ENCODE data around the gene TMEM184C.

TMEM184C gene

GRCh38 chr4:147617173-147617840 is at the start of gene TMEM184C:
Gene TMEM184C (plus strand): TSS chr4:147617397. CDS start chr4:147617957, 560 bp downstream.
- DNase-seq, result peak; percentile 96 to 98
- peak within 1 kb of the TSS; percentile 96 to 97 for H3K27ac Mint-ChIP-seq
- H3K4me3 Mint-ChIP-seq, result peak within 1 kb of the TSS; percentile 87 to 91
- H3K4me1 Mint-ChIP-seq, result peaks cover 27% of the 10 kb centered on the region
- peak; percentile 98 for ATAC-seq
- peaks cover 8% of the 10 kb centered on the region for H3K27me3 Mint-ChIP-seq
- no peaks in the 10 kb centered on the region for H3K9me3 Mint-ChIP-seq

DNA sequence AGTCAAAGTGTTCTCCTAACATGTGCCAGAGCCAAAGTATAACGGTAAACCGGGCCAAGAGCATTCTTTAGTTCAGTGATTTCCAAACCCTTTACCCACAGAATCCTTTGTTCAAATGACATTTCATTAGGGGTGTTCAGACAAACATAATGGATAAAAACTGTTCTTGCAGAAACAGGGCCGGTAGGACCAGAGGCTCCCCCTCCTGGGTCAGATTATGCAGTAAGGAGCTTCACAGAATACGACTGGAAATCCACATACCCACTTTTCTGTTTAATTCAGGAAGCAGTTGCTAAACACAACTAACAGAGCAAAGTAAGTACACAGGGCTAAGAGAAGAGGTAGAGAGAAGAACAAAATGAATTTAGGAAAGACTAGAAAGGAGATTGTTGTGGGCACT is 46.6 kb upstream of the TMEM184C start:
- ATAC-seq, result no peak

DNA sequence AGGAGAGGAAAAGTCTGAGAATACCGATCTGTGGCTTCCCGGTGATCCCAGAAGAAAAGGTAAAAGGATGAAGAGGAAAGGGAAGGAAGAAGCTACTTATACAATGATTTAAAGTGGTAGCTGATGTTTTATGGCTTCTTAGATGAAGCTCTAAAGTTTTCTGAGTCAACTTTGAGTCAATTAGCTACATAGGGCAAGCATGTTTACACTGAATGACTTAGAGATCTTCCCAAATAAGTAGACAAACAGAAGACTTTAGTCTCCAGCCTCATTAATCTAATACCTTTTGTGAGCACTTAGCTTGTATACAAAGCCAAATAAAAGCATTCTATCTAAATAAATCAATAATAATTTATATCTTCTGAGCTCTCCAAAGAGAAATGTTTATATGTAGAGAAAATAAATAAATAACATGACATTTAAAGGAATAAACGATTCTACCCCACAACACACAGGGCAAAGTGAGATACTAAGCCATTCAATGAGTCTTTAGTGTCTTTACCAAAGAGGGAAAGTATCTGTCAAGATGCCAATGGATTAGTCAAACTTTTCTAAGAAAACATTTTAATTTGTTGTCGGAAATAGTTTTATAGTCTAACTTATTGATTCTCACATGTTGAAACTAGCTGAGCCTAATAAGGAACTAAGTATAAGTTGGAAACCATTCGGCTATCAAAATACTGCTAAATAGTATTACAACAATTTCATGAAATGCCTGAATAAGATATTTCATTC is 46.0 kb upstream of the TMEM184C start:
- no peaks in the 10 kb centered on the region for H3K4me1 Mint-ChIP-seq
- peaks cover 10% of the 10 kb centered on the region for H3K27me3 Mint-ChIP-seq
- no peak overlapping the region for H3K27ac Mint-ChIP-seq

More for the DNA sequence above, 46.6 kb upstream of the TMEM184C start:
- no peak overlapping the region for H3K27ac Mint-ChIP-seq
- DNase-seq, result no peak
- no peak overlapping the region for H3K4me3 Mint-ChIP-seq
- H3K4me1 Mint-ChIP-seq, result no peaks in the 10 kb centered on the region
- H3K9me3 Mint-ChIP-seq, result no peaks in the 10 kb centered on the region
- H3K27me3 Mint-ChIP-seq, result peaks cover 10% of the 10 kb centered on the region

DNA sequence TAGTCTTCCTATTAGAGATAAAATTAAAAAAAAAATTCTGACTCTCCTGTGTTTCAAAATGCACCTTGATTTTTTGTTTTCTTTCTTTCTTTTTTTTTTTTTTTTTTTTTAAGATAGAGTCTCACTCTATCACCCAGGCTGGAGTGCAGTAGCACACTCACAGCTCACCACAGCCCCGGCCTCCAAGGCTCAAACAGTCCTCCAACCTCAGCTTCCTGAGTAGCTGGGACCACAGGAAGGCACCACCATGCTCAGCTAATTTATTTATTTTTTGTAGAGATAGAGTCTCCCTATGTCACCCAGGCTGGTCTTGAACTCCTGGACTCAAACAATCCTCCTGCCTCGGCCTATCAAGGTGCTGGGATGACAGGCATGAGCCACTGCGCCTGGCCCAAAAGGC is 41.1 kb upstream of the TMEM184C start:
- Mint-ChIP-seq H3K27me3 (no peaks in the 10 kb centered on the region), H3K9me3 (no peaks in the 10 kb centered on the region), H3K4me1 (no peaks in the 10 kb centered on the region), H3K4me3 (no peak overlapping the region), H3K27ac (no peak overlapping the region)
- ATAC-seq (no peak), DNase-seq (no peak)

More for the DNA sequence above, 46.0 kb upstream of the TMEM184C start:
- no peak for DNase-seq
- Mint-ChIP-seq H3K9me3 (no peaks in the 10 kb centered on the region), H3K4me3 (no peak overlapping the region)
- no peak for ATAC-seq

GRCh38 chr4:147578051-147578476 is 39.1 kb upstream of the TMEM184C start:
- no peaks in the 10 kb centered on the region for H3K4me1 Mint-ChIP-seq
- no peak overlapping the region for H3K27ac Mint-ChIP-seq
- H3K9me3 Mint-ChIP-seq, result no peaks in the 10 kb centered on the region
- ATAC-seq (no peak), DNase-seq (no peak)
- no peaks in the 10 kb centered on the region for H3K27me3 Mint-ChIP-seq
- H3K4me3 Mint-ChIP-seq, result no peak overlapping the region

DNA sequence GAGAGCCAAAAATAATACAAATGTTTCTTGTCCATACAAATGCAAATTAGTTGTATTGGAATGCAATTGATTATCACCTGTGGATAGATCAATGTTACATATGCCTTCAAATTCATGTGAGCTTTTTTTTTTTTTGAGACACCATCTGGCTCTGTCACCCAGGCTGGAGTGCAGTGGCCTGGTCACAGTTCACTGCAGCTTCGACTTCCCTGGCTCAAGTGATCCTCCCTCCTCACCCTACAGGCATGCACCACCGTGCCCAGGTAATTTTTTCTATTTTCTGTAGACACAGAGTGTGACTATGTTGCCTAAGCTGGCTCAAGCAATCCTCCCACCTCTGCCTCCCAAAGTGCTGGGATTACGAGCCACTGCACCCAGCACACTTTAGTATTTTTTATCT is 38.6 kb upstream of the TMEM184C start:
- no peaks in the 10 kb centered on the region for H3K4me1 Mint-ChIP-seq
- no peak overlapping the region for H3K27ac Mint-ChIP-seq
- ATAC-seq, result no peak
- no peaks in the 10 kb centered on the region for H3K27me3 Mint-ChIP-seq
- no peak for DNase-seq
- H3K4me3 Mint-ChIP-seq, result no peak overlapping the region
- H3K9me3 Mint-ChIP-seq, result no peaks in the 10 kb centered on the region

DNA sequence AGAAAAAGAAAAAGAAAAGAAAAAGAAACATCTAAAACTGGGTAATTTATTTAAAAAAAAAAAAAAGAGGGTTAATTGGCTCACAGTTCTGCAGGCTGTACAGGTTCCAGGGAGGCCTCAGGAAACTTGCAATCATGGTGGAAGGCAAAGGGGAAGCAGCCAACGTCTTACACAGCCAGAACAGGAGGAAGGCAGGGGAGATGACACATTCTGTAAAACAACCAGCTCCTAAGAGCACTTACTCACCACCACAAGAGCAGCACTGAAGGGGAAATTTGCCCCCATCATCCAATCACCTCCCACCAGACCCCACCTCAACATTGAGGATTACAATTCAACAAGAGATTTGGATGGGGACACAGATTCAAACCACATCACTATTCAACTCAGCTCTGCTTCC is 36.8 kb upstream of the TMEM184C start:
- ATAC-seq, result no peak

DNA sequence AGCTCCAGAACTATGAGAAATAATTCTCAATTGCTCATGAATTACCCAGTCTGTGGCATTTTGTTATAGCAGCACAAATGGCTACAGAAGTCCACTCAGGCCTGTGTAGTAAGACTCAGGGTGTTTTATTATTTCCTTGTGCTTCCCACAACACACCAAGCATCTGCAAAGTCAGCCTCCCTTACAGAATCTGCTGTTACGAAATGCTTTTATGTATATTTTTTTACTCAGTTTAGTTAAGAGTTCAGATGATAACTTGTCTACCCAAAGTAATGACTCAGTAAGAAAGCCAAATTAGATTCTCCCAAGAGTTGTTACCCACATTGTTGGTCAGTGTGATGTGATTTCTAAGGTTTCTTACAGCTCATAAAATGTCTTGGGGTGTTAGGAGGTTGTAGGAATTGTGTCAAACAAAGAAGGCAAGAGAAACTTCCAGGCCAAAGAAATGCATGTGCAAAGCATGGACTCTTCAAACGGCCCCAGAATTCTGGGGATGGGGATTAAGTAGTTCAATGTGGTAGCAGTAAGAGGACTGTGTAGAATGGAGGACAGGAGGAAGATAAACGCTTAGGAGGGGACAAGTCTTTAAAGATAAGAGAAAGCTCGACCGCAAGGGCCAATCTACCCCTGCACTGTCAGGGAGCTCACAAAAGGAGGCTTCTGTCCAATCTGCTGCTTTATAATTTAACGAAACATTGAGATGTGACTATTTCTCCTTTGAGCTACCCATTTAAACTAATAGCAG is 35.4 kb upstream of the TMEM184C start:
- H3K4me1 Mint-ChIP-seq, result no peaks in the 10 kb centered on the region
- no peak overlapping the region for H3K27ac Mint-ChIP-seq
- H3K4me3 Mint-ChIP-seq, result no peak overlapping the region
- H3K27me3 Mint-ChIP-seq, result no peaks in the 10 kb centered on the region
- no peaks in the 10 kb centered on the region for H3K9me3 Mint-ChIP-seq
- DNase-seq (no peak), ATAC-seq (no peak)

More for the DNA sequence above, 36.8 kb upstream of the TMEM184C start:
- no peaks in the 10 kb centered on the region for H3K9me3 Mint-ChIP-seq
- no peak for DNase-seq
- H3K4me3 Mint-ChIP-seq, result no peak overlapping the region
- no peak overlapping the region for H3K27ac Mint-ChIP-seq
- H3K4me1 Mint-ChIP-seq, result no peaks in the 10 kb centered on the region
- no peaks in the 10 kb centered on the region for H3K27me3 Mint-ChIP-seq

- no peaks in the 10 kb centered on the region for H3K4me1 Mint-ChIP-seq
Observed at GRCh38 chr4:147582386-147583060, 34.7 kb upstream of the TMEM184C start.

GRCh38 chr4:147583876-147584275 is 33.3 kb upstream of the TMEM184C start:
- Mint-ChIP-seq H3K9me3 (no peaks in the 10 kb centered on the region), H3K27me3 (no peaks in the 10 kb centered on the region)
- no peak for ATAC-seq

More at GRCh38 chr4:147582386-147583060, 34.7 kb upstream of the TMEM184C start:
- no peak overlapping the region for H3K4me3 Mint-ChIP-seq
- no peaks in the 10 kb centered on the region for H3K27me3 Mint-ChIP-seq
- H3K27ac Mint-ChIP-seq, result no peak overlapping the region
- ATAC-seq (no peak), DNase-seq (no peak)
- H3K9me3 Mint-ChIP-seq, result no peaks in the 10 kb centered on the region

GRCh38 chr4:147586032-147586431 is 31.2 kb upstream of the TMEM184C start:
- no peak for ATAC-seq
- Mint-ChIP-seq H3K4me1 (no peaks in the 10 kb centered on the region), H3K27ac (no peak overlapping the region), H3K9me3 (no peaks in the 10 kb centered on the region), H3K4me3 (no peak overlapping the region), H3K27me3 (no peaks in the 10 kb centered on the region)
- no peak for DNase-seq

More at GRCh38 chr4:147583876-147584275, 33.3 kb upstream of the TMEM184C start:
- no peak overlapping the region for H3K4me3 Mint-ChIP-seq
- no peak overlapping the region for H3K27ac Mint-ChIP-seq
- H3K4me1 Mint-ChIP-seq, result no peaks in the 10 kb centered on the region
- DNase-seq, result no peak

GRCh38 chr4:147586637-147587036 is 30.6 kb upstream of the TMEM184C start:
- Mint-ChIP-seq H3K27me3 (no peaks in the 10 kb centered on the region), H3K4me1 (no peaks in the 10 kb centered on the region), H3K9me3 (no peaks in the 10 kb centered on the region), H3K27ac (no peak overlapping the region), H3K4me3 (no peak overlapping the region)
- ATAC-seq (no peak), DNase-seq (no peak)

GRCh38 chr4:147587041-147587440 is 30.2 kb upstream of the TMEM184C start:
- H3K27ac Mint-ChIP-seq, result no peak overlapping the region
- DNase-seq, result no peak
- no peak overlapping the region for H3K4me3 Mint-ChIP-seq
- H3K27me3 Mint-ChIP-seq, result no peaks in the 10 kb centered on the region
- no peaks in the 10 kb centered on the region for H3K4me1 Mint-ChIP-seq
- no peaks in the 10 kb centered on the region for H3K9me3 Mint-ChIP-seq
- ATAC-seq, result no peak

- H3K4me1 Mint-ChIP-seq, result no peaks in the 10 kb centered on the region
- no peaks in the 10 kb centered on the region for H3K9me3 Mint-ChIP-seq
- ATAC-seq, result no peak
- DNase-seq, result no peak
- H3K27ac Mint-ChIP-seq, result no peak overlapping the region
- H3K27me3 Mint-ChIP-seq, result no peaks in the 10 kb centered on the region
- H3K4me3 Mint-ChIP-seq, result no peak overlapping the region
Observed at GRCh38 chr4:147589586-147589985, 27.6 kb upstream of the TMEM184C start.

- H3K27ac Mint-ChIP-seq, result no peak overlapping the region
- H3K4me1 Mint-ChIP-seq, result no peaks in the 10 kb centered on the region
- H3K4me3 Mint-ChIP-seq, result no peak overlapping the region
- no peaks in the 10 kb centered on the region for H3K9me3 Mint-ChIP-seq
- ATAC-seq (no peak), DNase-seq (peak; percentile 8 to 31)
- H3K27me3 Mint-ChIP-seq, result no peaks in the 10 kb centered on the region
Observed at GRCh38 chr4:147590249-147590920, 26.8 kb upstream of the TMEM184C start.
